Measurements from ENCODE around the gene GGN. TPM values are rescaled to one million over a fixed set of nuclear protein-coding genes. Genes with fewer than 3 reads are reported as not detected.
"Not testable (repeated sequence)": the region's sequence is repeated elsewhere in the genome, so short reads cannot be mapped to it uniquely, and the experiment has no call there.

The GGN gene
- total RNA-seq, 6 experiments from 2014 or later, result not detected

DNA sequence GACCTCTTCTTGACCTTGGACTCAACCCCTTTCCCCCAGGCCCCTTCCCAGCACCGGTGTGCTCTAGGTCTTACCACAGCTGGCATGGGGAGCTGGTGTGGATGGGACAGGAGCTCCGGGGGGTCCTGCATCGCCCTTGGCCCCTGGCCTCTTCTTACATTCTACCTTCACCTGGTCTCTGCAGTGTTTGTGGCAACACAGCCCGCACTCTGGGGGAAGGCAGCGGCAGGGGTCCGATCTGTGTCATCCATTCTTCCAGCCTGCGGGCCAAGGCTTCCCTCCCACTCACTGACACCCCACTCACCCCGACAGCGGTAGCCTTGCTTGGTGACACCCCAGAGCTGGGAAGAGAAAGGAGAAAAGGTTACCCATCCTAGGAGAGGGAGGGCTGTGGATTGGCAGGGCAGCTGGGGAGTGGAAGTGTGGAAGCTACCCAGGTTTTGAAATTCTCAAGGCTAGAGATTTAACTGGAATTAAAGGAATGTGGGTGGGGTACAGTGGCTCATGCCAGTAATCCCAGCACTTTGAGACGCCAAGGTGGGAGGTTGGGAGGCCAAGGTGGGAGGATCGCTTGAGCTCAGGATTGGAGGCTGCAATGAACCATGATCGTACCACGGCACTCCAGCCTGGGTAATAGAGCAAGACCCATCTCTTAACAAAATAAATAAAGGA, 23.3 kb upstream of the GGN start:
- ATAC-seq (peak in 1 of 4 donors; percentile 24), DNase-seq (no peak)
- Histone ChIP-seq H3K27me3 (no peaks in the 10 kb centered on the region), H3K4me1 (no peaks in the 10 kb centered on the region), H3K36me3 (peaks cover 0 to 8% (median 0%) of the 10 kb centered on the region in 4 donors), H3K9me3 (no peaks in the 10 kb centered on the region), H3K4me3 (no peak overlapping the region), H3K27ac (no peak overlapping the region)
- intact Hi-C loops (cut with DNase I), result no loop called here
- WGBS (ENCODE audit: insufficient coverage, low coverage, low lambda C conversion rate, missing lambda C conversion rate), result 92% methylated on average over 6 of the region's 13 CpGs
- TF ChIP-seq POLR2A (IDR thresholded peaks at IDR 0.05), result no peak
- TF ChIP-seq, protein P1, sequence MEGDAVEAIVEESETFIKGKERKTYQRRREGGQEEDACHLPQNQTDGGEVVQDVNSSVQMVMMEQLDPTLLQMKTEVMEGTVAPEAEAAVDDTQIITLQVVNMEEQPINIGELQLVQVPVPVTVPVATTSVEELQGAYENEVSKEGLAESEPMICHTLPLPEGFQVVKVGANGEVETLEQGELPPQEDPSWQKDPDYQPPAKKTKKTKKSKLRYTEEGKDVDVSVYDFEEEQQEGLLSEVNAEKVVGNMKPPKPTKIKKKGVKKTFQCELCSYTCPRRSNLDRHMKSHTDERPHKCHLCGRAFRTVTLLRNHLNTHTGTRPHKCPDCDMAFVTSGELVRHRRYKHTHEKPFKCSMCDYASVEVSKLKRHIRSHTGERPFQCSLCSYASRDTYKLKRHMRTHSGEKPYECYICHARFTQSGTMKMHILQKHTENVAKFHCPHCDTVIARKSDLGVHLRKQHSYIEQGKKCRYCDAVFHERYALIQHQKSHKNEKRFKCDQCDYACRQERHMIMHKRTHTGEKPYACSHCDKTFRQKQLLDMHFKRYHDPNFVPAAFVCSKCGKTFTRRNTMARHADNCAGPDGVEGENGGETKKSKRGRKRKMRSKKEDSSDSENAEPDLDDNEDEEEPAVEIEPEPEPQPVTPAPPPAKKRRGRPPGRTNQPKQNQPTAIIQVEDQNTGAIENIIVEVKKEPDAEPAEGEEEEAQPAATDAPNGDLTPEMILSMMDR (IDR thresholded peaks at IDR 0.05), result no peak

DNA sequence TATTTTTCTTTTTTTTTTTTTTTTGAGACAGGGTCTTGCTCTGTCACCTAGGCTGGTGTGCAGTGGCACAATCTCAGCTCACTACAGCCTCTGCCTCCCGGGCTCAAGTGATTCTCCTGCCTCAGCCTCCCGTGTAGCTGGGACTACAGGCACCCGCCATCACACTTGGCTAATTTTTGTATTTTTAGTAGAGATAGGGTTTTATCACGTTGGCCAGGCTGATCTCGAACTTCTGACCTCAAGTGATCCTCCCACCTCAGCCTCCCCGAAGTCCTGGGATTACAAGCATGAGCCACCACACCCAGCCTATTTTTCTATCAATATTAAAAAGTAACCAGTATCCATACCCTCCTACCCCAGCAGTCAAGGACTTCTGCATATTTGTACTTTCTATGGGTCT, 22.6 kb upstream of the GGN start:
- H3K9me3 ChIP-seq; intact Hi-C loops (cut with DNase I); H3K36me3 ChIP-seq; H3K4me1 ChIP-seq; H3K27me3 ChIP-seq; DNase-seq; H3K27ac ChIP-seq; H3K4me3 ChIP-seq; ATAC-seq: not testable (repeated sequence)
- WGBS (ENCODE audit: insufficient coverage, low coverage, low lambda C conversion rate, missing lambda C conversion rate), result 81% methylated on average over 5 of the region's 6 CpGs

DNA sequence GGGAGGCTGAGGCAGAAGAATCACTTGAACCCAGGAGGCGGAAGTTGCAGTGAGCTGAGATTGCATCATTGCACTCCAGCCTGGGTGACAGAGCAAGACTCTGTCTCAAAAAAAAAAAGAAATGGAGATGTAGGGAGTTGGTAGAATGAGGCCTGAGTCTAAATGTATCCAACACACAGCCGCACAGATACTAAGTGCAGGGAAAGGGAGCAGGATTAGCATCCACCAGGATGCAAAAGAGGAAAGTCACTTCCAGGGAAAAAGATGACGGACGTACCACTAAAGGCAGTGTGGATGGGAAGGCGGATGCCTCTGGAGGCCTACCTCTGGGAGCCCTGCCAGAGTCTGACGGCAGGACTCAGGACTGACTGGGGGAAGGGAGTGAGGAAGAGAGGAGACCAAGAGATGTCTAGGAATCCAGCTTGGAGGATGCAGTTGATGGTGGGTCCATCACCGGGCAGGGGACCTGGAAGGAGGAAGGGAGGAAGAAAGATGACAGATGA, 21.8 kb upstream of the GGN start:
- Histone ChIP-seq H3K9me3 (no peaks in the 10 kb centered on the region), H3K27me3 (no peaks in the 10 kb centered on the region), H3K27ac (no peak overlapping the region), H3K4me1 (no peaks in the 10 kb centered on the region), H3K4me3 (no peak overlapping the region), H3K36me3 (peaks cover 0 to 8% (median 0%) of the 10 kb centered on the region in 4 donors)
- DNase-seq (no peak), ATAC-seq (peak; percentile 20 to 60 (median 38))
- TF ChIP-seq POLR2A (IDR thresholded peaks at IDR 0.05), result no peak
- TF ChIP-seq, protein P1 (IDR thresholded peaks at IDR 0.05), result no peak
- intact Hi-C loops (cut with DNase I), result no loop called here
- WGBS (ENCODE audit: insufficient coverage, low coverage, low lambda C conversion rate, missing lambda C conversion rate), result 50% methylated on average over 7 of the region's 7 CpGs

DNA sequence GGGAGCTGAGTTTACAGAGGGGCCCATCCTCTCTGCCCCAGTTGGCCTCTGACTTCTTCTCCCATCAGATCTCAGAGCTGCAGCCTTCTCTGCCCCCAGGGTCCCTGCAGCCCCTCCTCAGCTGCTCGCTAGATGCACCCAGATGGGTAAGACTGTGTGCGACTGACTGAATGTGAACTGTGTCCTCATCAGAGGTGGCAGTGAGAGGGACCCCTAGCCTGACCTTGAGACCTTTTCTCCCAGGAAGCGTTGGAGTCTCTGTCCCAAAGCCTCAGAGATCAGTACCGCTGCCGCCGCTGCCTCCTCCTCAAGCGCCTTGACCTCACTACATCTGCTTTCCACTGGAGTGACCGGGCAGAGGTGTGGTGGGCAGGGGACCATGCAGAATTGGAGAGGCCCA, 17.4 kb upstream of the GGN start:
- ATAC-seq (no peak), DNase-seq (no peak)
- TF ChIP-seq, protein P1 (IDR thresholded peaks at IDR 0.05), result no peak
- TF ChIP-seq POLR2A (IDR thresholded peaks at IDR 0.05), result no peak
- H3K4me3 ChIP-seq, result no peak overlapping the region
- no peaks in the 10 kb centered on the region for H3K27me3 ChIP-seq
- 98% methylated on average over 5 of the region's 8 CpGs for WGBS (ENCODE audit: insufficient coverage, low coverage, low lambda C conversion rate, missing lambda C conversion rate)
- H3K4me1 ChIP-seq, result no peaks in the 10 kb centered on the region
- H3K36me3 ChIP-seq, result peaks cover 0 to 8% (median 0%) of the 10 kb centered on the region in 4 donors
- no peak overlapping the region for H3K27ac ChIP-seq
- intact Hi-C loops (cut with DNase I), result no loop called here
- H3K9me3 ChIP-seq, result no peaks in the 10 kb centered on the region

DNA sequence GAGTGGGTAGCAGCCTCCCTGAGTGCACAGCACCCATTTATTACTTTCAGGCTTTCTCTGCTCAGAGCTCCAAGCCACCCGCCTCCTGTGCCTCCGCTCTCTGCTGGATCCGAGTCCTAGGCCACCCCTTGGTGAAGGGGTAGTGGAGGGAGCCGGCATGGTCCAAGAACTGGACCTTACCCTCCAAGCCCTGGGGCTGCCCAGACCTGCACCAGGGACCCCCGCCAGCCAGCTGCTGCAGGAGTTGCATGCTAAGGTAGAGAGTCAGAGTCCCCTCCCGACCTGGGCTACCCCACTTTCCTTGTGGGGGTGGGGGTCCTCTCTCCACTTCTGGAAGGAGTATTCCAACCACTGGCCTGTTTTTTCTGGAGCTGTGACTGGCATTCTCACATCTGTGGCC, 17.0 kb upstream of the GGN start:
- no peak for DNase-seq
- H3K4me3 ChIP-seq, result no peak overlapping the region
- no peaks in the 10 kb centered on the region for H3K4me1 ChIP-seq
- no peak for TF ChIP-seq POLR2A (IDR thresholded peaks at IDR 0.05)
- TF ChIP-seq, protein P1 (IDR thresholded peaks at IDR 0.05), result no peak
- H3K27ac ChIP-seq, result no peak overlapping the region
- WGBS (ENCODE audit: insufficient coverage, low coverage, low lambda C conversion rate, missing lambda C conversion rate), result no CpG with 5 or more reads among the region's 6 CpGs
- H3K36me3 ChIP-seq, result peaks cover 0 to 8% (median 0%) of the 10 kb centered on the region in 4 donors
- no peak for ATAC-seq
- no peaks in the 10 kb centered on the region for H3K9me3 ChIP-seq
- no peaks in the 10 kb centered on the region for H3K27me3 ChIP-seq
- intact Hi-C loops (cut with DNase I), result no loop called here

Measured in right lobe of liver (tissue), 6 donors.